ENCODE data around the gene ZDHHC14. TPM values are rescaled to one million over a fixed set of nuclear protein-coding genes. Genes with fewer than 3 reads are reported as not detected.

Gene ZDHHC14
- total RNA-seq, 2 experiments from 2014 or later = 1.3 to 1.6 TPM

DNA sequence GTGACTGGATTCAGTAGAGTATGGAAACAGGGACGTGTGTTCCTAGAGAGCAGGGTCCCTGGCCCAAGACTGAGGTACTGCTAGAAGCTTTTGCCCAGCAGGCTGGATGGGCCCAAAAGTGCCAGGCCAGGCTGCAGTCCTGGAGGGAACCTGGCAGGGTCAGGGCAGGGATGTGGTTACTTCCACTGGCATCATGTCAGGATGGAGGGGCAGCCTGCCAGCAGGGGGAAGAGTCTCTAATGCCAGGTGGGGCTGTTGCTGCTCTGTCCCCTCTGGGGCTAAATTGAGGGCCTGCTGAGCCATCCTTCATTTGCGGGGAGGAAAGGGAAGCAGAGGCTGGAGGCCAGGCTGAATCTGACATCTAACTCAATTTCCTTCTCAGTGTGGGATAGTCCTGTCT is 17.2 kb downstream of the ZDHHC14 start:
- TF ChIP-seq, protein P1, sequence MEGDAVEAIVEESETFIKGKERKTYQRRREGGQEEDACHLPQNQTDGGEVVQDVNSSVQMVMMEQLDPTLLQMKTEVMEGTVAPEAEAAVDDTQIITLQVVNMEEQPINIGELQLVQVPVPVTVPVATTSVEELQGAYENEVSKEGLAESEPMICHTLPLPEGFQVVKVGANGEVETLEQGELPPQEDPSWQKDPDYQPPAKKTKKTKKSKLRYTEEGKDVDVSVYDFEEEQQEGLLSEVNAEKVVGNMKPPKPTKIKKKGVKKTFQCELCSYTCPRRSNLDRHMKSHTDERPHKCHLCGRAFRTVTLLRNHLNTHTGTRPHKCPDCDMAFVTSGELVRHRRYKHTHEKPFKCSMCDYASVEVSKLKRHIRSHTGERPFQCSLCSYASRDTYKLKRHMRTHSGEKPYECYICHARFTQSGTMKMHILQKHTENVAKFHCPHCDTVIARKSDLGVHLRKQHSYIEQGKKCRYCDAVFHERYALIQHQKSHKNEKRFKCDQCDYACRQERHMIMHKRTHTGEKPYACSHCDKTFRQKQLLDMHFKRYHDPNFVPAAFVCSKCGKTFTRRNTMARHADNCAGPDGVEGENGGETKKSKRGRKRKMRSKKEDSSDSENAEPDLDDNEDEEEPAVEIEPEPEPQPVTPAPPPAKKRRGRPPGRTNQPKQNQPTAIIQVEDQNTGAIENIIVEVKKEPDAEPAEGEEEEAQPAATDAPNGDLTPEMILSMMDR (IDR thresholded peaks at IDR 0.05) = no peak
- H3K9me3 Mint-ChIP-seq = no peaks in the 10 kb centered on the region
- ATAC-seq (ENCODE audit: poor library complexity) (no peak), DNase-seq (no peak)
- no peak overlapping the region for H3K27ac Mint-ChIP-seq
- ChIA-PET POLR2A (no interaction called here), CTCF (no interaction called here)
- intact Hi-C loops (cut with DNase I, micrococcal nuclease) = no loop called here
- no peaks in the 10 kb centered on the region for H3K27me3 ChIP-seq (ENCODE audit: control insufficient read depth in 1 of 2, insufficient read depth in 2 of 2, low read length in 2 of 2)
- H3K9me3 ChIP-seq (ENCODE audit: control insufficient read depth in 1 of 2, insufficient read depth in 1 of 2, low read length in 2 of 2) = no peaks in the 10 kb centered on the region
- no peak overlapping the region for H3K27ac ChIP-seq (ENCODE audit: low read depth in 1 of 2, low read length in 2 of 2)
- H3K4me1 Mint-ChIP-seq (ENCODE audit: low read depth) = no peaks in the 10 kb centered on the region
- H3K36me3 Mint-ChIP-seq (ENCODE audit: low read depth) = no peaks in the 10 kb centered on the region
- H3K4me3 Mint-ChIP-seq = no peak overlapping the region
- H3K36me3 ChIP-seq (ENCODE audit: insufficient read depth, low read length) = no peaks in the 10 kb centered on the region
- H3K4me1 ChIP-seq (ENCODE audit: insufficient read depth, low read length) = no peaks in the 10 kb centered on the region
- no peaks in the 10 kb centered on the region for H3K27me3 Mint-ChIP-seq
- no peak overlapping the region for H3K4me3 ChIP-seq (ENCODE audit: low read length)

DNA sequence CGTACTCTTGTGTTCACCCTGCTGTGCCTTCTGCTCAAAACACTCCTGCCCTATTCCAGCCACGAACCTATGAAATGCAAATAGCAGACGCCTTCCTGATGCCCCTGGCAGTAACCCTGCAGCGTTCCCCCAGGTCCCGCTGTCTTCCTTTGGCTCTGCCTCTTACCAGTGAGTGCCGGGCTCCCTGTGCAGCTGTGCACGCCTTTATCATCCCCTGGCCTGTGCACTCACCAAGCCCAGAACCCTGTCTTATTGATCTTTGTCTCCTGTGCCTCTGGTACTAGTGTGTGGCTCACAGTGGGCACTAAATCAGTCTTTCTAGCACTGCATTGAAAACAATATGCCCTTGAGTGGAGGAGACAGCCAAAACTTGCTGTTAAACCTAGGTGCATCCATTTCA is 19.7 kb downstream of the ZDHHC14 start:
- no peak for ATAC-seq (ENCODE audit: poor library complexity)
- Histone ChIP-seq H3K9me3 (ENCODE audit: control insufficient read depth in 1 of 2, insufficient read depth in 1 of 2, low read length in 2 of 2) (no peaks in the 10 kb centered on the region), H3K4me3 (ENCODE audit: low read length) (no peak overlapping the region), H3K4me1 (ENCODE audit: insufficient read depth, low read length) (no peaks in the 10 kb centered on the region), H3K27ac (ENCODE audit: low read depth in 1 of 2, low read length in 2 of 2) (no peak overlapping the region), H3K27me3 (ENCODE audit: control insufficient read depth in 1 of 2, insufficient read depth in 2 of 2, low read length in 2 of 2) (no peaks in the 10 kb centered on the region), H3K36me3 (ENCODE audit: insufficient read depth, low read length) (no peaks in the 10 kb centered on the region)
- ChIA-PET CTCF (no interaction called here), POLR2A (no interaction called here)
- Mint-ChIP-seq H3K36me3 (ENCODE audit: low read depth) (no peaks in the 10 kb centered on the region), H3K27ac (no peak overlapping the region), H3K4me1 (ENCODE audit: low read depth) (no peaks in the 10 kb centered on the region), H3K4me3 (no peak overlapping the region), H3K9me3 (no peaks in the 10 kb centered on the region), H3K27me3 (no peaks in the 10 kb centered on the region)
- TF ChIP-seq, protein P1 (IDR thresholded peaks at IDR 0.05) = no peak
- intact Hi-C loops (cut with DNase I, micrococcal nuclease) = no loop called here
- no peak for DNase-seq

DNA sequence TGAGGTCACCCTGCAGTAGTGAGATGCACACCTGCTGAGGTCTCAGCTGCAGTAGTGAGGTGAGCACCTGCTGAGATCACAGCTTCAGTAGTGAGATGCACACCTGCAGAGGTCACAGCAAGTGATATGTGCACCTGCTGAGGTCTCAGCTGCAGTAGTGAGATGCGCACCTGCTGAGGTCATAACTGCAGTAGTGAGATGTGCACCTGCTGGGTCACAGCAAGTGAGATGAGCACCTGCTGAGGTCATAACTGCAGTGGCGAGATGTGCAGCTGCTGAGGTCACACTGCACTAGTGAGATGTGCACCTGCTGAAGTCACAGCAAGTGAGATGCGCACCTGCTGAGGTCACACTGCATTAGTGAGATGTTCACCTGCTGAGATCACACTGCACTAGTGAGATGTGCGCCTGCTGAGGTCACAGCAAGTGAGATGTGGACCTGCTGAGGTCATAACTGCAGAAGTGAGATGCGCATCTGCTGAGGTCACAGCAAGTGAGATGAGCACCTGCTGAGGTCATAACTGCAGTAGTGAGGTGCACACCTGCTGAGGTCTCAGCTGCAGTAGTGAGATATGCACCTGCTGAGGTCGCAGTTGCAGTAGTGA is 20.8 kb downstream of the ZDHHC14 start:
- H3K27me3 ChIP-seq (ENCODE audit: control insufficient read depth in 1 of 2, insufficient read depth in 2 of 2, low read length in 2 of 2) = no peaks in the 10 kb centered on the region
- intact Hi-C loops (cut with DNase I, micrococcal nuclease) = no loop called here
- no peaks in the 10 kb centered on the region for H3K36me3 ChIP-seq (ENCODE audit: insufficient read depth, low read length)
- ATAC-seq (ENCODE audit: poor library complexity) (no peak), DNase-seq (no peak)
- Mint-ChIP-seq H3K27me3 (no peaks in the 10 kb centered on the region), H3K27ac (no peak overlapping the region), H3K9me3 (no peaks in the 10 kb centered on the region), H3K36me3 (ENCODE audit: low read depth) (no peaks in the 10 kb centered on the region), H3K4me3 (no peak overlapping the region), H3K4me1 (ENCODE audit: low read depth) (no peaks in the 10 kb centered on the region)
- H3K27ac ChIP-seq (ENCODE audit: low read depth in 1 of 2, low read length in 2 of 2) = no peak overlapping the region
- H3K4me3 ChIP-seq (ENCODE audit: low read length) = no peak overlapping the region
- ChIA-PET POLR2A (no interaction called here), CTCF (no interaction called here)
- TF ChIP-seq, protein P1 (IDR thresholded peaks at IDR 0.05) = no peak
- H3K9me3 ChIP-seq (ENCODE audit: control insufficient read depth in 1 of 2, insufficient read depth in 1 of 2, low read length in 2 of 2) = no peaks in the 10 kb centered on the region
- no peaks in the 10 kb centered on the region for H3K4me1 ChIP-seq (ENCODE audit: insufficient read depth, low read length)
